ENCODE data around the gene ARHGEF4.

Gene ARHGEF4

GRCh38 chr2:130930740-130931659 lies 94.3 kb downstream of the ARHGEF4 start:
- no peak for DNase-seq

- DNase-seq = no peak
These were observed 96.8 kb downstream of the ARHGEF4 start for GRCh38 chr2:130933501-130933900.

- DNase-seq = no peak
These were observed 99.7 kb downstream of the ARHGEF4 start for GRCh38 chr2:130936451-130936850.

GRCh38 chr2:130947967-130948366 lies 111.3 kb downstream of the ARHGEF4 start:
- no peak for DNase-seq

GRCh38 chr2:130949954-130950353 lies 113.2 kb downstream of the ARHGEF4 start:
- DNase-seq = no peak

- no peak for DNase-seq
These were observed 114.3 kb downstream of the ARHGEF4 start for GRCh38 chr2:130951018-130951417.

GRCh38 chr2:130954873-130955272 lies 118.2 kb downstream of the ARHGEF4 start:
- no peak for DNase-seq

- DNase-seq = no peak
These were observed 121.2 kb downstream of the ARHGEF4 start for GRCh38 chr2:130957915-130958314.

- no peak for DNase-seq
These were observed 126.6 kb downstream of the ARHGEF4 start for GRCh38 chr2:130963196-130963848.

- DNase-seq = no peak
These were observed 127.4 kb downstream of the ARHGEF4 start for GRCh38 chr2:130963849-130964793.

GRCh38 chr2:130964931-130965330 lies 128.2 kb downstream of the ARHGEF4 start:
- DNase-seq = no peak

GRCh38 chr2:130966149-130966774 lies 129.5 kb downstream of the ARHGEF4 start:
- no peak for DNase-seq

- DNase-seq = no peak
These were observed 130.2 kb downstream of the ARHGEF4 start for GRCh38 chr2:130966775-130967490.

- DNase-seq = no peak
These were observed 135.7 kb downstream of the ARHGEF4 start for GRCh38 chr2:130972410-130972809.

GRCh38 chr2:130975729-130976128 lies 139.0 kb downstream of the ARHGEF4 start:
- DNase-seq = no peak

- no peak for DNase-seq
These were observed 140.0 kb downstream of the ARHGEF4 start for GRCh38 chr2:130976591-130977237.

- no peak for DNase-seq
These were observed 140.8 kb downstream of the ARHGEF4 start for GRCh38 chr2:130977461-130978050.

- DNase-seq = no peak
These were observed 145.0 kb downstream of the ARHGEF4 start for GRCh38 chr2:130981667-130982066.

GRCh38 chr2:130985206-130985780 lies 148.6 kb downstream of the ARHGEF4 start:
- DNase-seq = no peak

GRCh38 chr2:130985831-130986649 lies 149.3 kb downstream of the ARHGEF4 start:
- DNase-seq = no peak
